ENCODE measurements around the gene GNGT2.

GNGT2 gene

DNA sequence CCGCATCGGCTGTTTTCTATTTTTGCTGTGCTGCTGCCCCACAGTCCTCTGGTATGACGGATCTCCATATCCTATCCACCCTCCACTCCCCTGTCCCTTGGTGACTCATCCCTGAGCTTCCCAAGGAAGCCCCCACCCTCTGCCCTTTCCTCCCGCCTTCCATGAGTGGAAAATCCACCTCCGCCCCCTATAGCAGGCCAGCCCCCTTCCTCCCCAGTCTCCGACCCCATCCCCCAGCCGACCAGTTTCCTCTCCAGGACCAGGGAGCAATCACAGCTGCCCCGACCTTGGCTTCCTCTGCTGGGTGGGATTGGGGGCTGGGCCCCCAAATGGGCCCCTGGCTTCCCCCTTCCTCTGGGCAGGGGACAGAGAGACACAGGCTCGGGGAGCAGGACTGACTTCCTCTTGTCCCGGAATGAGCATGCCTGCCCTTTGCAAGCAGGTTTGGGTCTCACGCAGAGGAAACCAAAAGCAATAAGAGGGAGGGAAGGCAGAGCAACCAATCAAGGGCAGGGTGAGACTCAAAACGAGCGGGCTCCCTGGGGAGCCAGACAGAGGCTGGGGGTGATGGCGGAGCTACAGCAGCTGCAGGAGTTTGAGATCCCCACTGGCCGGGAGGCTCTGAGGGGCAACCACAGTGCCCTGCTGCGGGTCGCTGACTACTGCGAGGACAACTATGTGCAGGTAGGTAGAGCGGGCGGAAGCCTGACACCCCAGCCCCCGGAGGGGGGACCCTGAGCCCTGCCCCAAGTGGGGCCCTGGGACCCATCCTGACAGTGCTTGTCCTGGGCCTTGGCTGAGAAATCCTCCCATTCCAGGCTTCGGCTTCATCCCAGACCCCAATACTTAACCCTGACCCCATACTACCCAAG is at the start of gene GNGT2, which contains the start of gene ABI3:
TSS of gene GNGT2 (minus strand) at position 417 of the 872 bp plus-strand sequence. CDS start 3,152 bp downstream, outside the sequence.
TSS of gene ABI3 (plus strand) at position 550 of the 872 bp plus-strand sequence. CDS start at position 568, 18 bp downstream.
- H3K4me3 ChIP-seq (ENCODE audit: control insufficient read depth, low read depth, low read length), result no peak within 1 kb of the TSS
- peak; percentile 38 for DNase-seq (ENCODE audit: low read depth)
- no peak for TF ChIP-seq CTCF (conservative IDR thresholded peaks at IDR 0.05; ENCODE audit: control insufficient read depth, insufficient read depth, low read depth, low read length)

- TF ChIP-seq CTCF (conservative IDR thresholded peaks at IDR 0.05; ENCODE audit: control insufficient read depth, insufficient read depth, low read depth, low read length), result no peak
Observed at GRCh38 chr17:49259663-49260010, 49.3 kb upstream of the GNGT2 start.

GRCh38 chr17:49258394-49258793 is 48.0 kb upstream of the GNGT2 start:
- H3K4me3 ChIP-seq (ENCODE audit: control insufficient read depth, low read depth, low read length), result no peak overlapping the region
- no peak for DNase-seq (ENCODE audit: low read depth)
- TF ChIP-seq CTCF (conservative IDR thresholded peaks at IDR 0.05; ENCODE audit: control insufficient read depth, insufficient read depth, low read depth, low read length), result no peak

More at GRCh38 chr17:49259663-49260010, 49.3 kb upstream of the GNGT2 start:
- DNase-seq (ENCODE audit: low read depth), result no peak
- peak overlapping the region; percentile 49 for H3K4me3 ChIP-seq (ENCODE audit: control insufficient read depth, low read depth, low read length)

DNA sequence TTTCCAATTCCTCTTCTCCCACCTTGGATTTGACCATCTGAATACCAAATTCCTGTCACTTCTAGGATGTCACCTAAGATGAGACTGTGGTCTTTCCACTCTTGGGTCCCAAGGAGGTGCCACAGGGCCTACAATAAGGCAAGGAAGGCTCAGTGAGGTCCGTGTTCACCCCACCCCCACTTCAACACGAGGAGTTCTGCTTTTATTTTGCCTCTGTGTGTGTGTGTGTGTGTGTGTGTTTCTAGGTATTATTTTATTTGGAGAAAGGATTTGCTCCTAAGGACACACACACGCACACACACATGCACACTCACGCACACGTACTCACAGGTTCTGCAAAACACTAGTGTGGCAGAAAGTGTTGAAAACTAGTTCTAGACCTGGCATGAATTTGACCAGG is 44.8 kb upstream of the GNGT2 start:
- DNase-seq (ENCODE audit: low read depth), result no peak
- no peak for TF ChIP-seq CTCF (conservative IDR thresholded peaks at IDR 0.05; ENCODE audit: control insufficient read depth, insufficient read depth, low read depth, low read length)
- H3K4me3 ChIP-seq (ENCODE audit: control insufficient read depth, low read depth, low read length), result no peak overlapping the region

DNA sequence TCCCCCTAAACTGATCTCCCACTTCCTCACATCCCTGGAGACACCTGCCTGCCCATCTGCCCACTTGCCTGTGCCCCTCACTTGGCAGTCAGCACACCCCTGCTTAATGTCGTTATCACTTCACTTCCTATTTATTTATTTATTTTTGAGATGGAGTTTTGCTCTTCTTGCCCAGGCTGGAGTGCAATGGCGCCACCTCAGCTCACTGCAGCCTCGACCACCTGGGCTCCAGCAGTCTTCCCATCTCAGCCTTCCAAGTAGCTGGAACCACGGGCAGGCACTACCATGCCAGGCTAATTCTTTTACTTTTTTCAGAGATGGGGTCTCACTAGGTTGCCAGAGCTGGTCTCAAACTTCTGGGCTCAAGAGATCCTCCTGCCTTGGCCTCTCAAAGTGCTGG is 43.7 kb upstream of the GNGT2 start:
- H3K4me3 ChIP-seq (ENCODE audit: control insufficient read depth, low read depth, low read length), result no peak overlapping the region
- TF ChIP-seq CTCF (conservative IDR thresholded peaks at IDR 0.05; ENCODE audit: control insufficient read depth, insufficient read depth, low read depth, low read length), result no peak
- DNase-seq (ENCODE audit: low read depth), result no peak

DNA sequence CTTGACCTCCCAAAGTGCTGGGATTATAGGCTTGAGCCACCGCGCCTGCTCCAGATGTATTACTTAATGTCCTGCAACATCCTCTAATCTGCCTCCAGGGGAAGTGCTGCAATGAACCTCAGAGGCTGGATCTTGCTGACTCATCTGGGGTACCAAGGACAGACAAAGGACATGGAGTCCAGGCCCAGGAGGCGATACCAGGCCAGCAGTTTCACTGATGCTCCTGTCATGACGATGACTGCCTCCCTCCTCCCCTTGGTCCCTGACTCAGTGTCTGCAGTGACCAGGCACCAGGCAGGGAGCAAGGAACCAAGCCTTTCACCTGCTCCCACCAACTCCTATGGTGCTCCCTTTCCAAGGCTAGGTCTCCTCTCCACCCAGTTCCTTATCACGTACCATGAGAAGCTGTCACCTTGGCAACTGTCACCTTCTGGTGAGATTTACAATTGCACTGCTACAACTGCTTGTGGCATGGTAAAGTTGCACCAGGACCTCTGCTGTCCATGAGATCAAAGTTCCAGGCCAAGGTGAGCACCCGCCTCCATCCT is 41.8 kb upstream of the GNGT2 start:
- DNase-seq (ENCODE audit: low read depth), result peak; percentile 32
- no peak overlapping the region for H3K4me3 ChIP-seq (ENCODE audit: control insufficient read depth, low read depth, low read length)
- no peak for TF ChIP-seq CTCF (conservative IDR thresholded peaks at IDR 0.05; ENCODE audit: control insufficient read depth, insufficient read depth, low read depth, low read length)

Measured in fibroblast of mammary gland (primary cell).